Measurements from ENCODE around the gene OBSCN.

OBSCN gene

DNA sequence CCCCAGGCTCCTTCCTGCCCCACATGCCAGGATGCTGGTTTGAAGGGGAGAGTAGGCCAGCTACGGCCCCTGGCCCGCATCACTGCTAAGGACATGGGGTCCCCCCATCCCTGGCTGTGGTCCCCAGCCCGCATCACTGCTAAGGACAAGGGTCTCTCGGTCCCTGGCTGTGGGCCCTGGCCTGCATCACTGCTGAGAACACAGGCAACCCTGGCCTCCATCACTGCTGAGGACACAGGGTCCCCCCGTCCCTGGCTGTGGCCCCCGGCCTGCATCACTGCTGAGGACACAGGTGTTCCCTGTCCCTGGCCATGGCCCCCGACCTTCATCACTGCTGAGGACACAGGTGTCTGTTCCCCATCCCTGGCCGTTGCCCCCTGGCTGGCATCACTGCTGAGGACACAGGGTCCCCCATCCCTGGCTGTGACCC is 448 bp upstream of the OBSCN start:
- Histone ChIP-seq H3K4me3 (ENCODE audit: low read depth, low read length) (no peak overlapping the region), H3K27me3 (replicated peaks) (no peaks in the 10 kb centered on the region), H3K36me3 (replicated peaks) (no peaks in the 10 kb centered on the region), H3K27ac (no peak overlapping the region)
- in situ Hi-C loops (cut with HindIII; ENCODE audit: low pct_ligation_motif_present, low sequenced_read_pairs) = no loop called here
- DNase-seq = no peak
- TF ChIP-seq, protein P1, sequence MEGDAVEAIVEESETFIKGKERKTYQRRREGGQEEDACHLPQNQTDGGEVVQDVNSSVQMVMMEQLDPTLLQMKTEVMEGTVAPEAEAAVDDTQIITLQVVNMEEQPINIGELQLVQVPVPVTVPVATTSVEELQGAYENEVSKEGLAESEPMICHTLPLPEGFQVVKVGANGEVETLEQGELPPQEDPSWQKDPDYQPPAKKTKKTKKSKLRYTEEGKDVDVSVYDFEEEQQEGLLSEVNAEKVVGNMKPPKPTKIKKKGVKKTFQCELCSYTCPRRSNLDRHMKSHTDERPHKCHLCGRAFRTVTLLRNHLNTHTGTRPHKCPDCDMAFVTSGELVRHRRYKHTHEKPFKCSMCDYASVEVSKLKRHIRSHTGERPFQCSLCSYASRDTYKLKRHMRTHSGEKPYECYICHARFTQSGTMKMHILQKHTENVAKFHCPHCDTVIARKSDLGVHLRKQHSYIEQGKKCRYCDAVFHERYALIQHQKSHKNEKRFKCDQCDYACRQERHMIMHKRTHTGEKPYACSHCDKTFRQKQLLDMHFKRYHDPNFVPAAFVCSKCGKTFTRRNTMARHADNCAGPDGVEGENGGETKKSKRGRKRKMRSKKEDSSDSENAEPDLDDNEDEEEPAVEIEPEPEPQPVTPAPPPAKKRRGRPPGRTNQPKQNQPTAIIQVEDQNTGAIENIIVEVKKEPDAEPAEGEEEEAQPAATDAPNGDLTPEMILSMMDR (IDR thresholded peaks at IDR 0.05; ENCODE audit: low read depth, low read length, missing control alignments) = no peak

DNA sequence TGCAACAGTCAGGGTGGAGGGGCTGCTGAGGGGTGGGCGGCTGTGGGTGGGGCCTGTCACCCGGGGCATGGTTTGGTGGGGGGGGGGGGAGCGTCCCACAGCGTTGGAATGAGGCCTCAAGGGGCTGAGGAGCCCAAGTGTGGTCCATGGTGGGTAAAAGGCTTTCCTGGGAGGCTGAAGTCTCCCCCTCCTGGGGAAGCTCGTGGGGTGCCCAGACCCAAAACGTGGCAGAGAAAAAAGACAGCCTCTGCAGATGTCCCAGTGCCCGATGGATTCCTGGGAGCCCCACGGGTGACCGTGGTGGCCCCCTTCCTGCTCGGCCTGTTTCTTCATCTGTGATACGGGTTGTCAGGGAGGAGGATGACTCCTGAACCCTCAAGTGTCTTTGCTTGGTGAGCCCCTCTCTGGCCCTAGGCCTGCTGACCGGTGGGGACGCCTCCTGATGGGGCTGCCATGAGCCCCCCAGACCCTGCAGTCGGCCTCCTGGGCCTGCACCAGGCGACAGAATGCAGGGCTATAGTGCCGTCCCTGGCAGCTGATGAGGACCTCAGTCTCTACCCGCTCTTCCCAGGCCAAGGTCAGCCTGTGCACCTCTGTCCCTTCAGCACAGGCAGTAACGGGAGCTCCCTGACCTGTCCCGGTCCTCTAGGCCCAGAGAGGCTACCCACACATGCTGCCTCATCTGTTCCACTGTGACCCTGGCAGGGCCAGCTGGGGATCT is 1.1 kb downstream of the OBSCN start:
- no peaks in the 10 kb centered on the region for H3K36me3 ChIP-seq (replicated peaks)
- no peak for DNase-seq
- no peak overlapping the region for H3K4me3 ChIP-seq (ENCODE audit: low read depth, low read length)
- in situ Hi-C loops (cut with HindIII; ENCODE audit: low pct_ligation_motif_present, low sequenced_read_pairs) = no loop called here
- no peak overlapping the region for H3K27ac ChIP-seq
- H3K27me3 ChIP-seq (replicated peaks) = no peaks in the 10 kb centered on the region
- TF ChIP-seq, protein P1 (IDR thresholded peaks at IDR 0.05; ENCODE audit: low read depth, low read length, missing control alignments) = no peak

DNA sequence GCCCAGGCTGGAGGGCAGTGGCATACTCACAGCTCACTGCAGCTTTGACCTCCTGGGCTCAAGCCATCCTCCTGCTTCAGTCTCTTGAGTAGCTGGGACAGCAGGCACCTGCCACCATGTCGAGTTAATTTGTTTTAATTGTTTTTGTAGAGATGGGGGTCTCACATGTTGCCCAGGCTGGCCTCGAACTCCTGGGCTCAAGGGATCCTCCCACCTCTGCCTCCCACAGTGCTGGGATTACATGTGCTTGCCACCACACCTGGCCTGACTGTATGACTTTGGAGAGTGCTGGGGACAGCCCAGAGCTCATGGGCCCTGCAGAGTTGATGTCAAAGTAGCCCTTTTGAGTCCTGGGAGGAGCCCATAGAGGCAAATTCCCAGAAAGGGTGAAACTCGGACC is 1.8 kb downstream of the OBSCN start:
- TF ChIP-seq, protein P1 (IDR thresholded peaks at IDR 0.05; ENCODE audit: low read depth, low read length, missing control alignments) = no peak
- H3K27ac ChIP-seq = no peak overlapping the region
- in situ Hi-C loops (cut with HindIII; ENCODE audit: low pct_ligation_motif_present, low sequenced_read_pairs) = no loop called here

DNA sequence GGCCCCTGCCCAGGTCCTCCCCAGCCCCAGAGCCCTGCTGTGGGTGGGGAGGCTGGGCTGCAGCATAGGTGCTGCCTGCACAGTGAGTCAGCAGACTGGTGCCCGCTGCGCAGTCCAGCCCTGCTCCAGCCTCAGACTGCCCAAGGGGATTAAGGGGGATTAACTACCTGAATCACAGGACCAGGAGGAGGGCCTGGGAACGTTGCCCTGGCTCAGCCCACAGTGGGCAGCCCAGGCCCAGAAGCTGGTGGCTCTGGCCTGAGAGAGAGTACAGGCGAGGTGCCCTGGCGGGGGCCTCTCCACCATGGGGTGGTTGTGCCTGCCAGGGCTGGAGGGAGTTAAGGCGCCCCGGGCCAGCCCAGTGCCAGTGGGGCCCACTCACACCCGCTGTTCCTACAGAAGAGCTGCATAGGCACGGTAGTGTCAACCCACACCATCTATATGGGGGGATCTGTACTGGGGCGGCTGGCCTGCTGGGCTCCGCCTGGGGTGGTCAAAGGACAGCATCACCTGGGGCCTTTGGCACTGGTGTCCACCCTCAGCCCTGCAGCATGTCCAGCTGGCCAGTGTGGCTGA is 2.3 kb downstream of the OBSCN start:
- DNase-seq = no peak
- H3K36me3 ChIP-seq (replicated peaks) = no peaks in the 10 kb centered on the region
- no peaks in the 10 kb centered on the region for H3K27me3 ChIP-seq (replicated peaks)
- TF ChIP-seq, protein P1 (IDR thresholded peaks at IDR 0.05; ENCODE audit: low read depth, low read length, missing control alignments) = no peak
- no peak overlapping the region for H3K4me3 ChIP-seq (ENCODE audit: low read depth, low read length)
- in situ Hi-C loops (cut with HindIII; ENCODE audit: low pct_ligation_motif_present, low sequenced_read_pairs) = no loop called here
- no peak overlapping the region for H3K27ac ChIP-seq

More for the DNA sequence above, 1.8 kb downstream of the OBSCN start:
- H3K27me3 ChIP-seq (replicated peaks) = no peaks in the 10 kb centered on the region
- no peak for DNase-seq
- no peaks in the 10 kb centered on the region for H3K36me3 ChIP-seq (replicated peaks)
- H3K4me3 ChIP-seq (ENCODE audit: low read depth, low read length) = no peak overlapping the region

DNA sequence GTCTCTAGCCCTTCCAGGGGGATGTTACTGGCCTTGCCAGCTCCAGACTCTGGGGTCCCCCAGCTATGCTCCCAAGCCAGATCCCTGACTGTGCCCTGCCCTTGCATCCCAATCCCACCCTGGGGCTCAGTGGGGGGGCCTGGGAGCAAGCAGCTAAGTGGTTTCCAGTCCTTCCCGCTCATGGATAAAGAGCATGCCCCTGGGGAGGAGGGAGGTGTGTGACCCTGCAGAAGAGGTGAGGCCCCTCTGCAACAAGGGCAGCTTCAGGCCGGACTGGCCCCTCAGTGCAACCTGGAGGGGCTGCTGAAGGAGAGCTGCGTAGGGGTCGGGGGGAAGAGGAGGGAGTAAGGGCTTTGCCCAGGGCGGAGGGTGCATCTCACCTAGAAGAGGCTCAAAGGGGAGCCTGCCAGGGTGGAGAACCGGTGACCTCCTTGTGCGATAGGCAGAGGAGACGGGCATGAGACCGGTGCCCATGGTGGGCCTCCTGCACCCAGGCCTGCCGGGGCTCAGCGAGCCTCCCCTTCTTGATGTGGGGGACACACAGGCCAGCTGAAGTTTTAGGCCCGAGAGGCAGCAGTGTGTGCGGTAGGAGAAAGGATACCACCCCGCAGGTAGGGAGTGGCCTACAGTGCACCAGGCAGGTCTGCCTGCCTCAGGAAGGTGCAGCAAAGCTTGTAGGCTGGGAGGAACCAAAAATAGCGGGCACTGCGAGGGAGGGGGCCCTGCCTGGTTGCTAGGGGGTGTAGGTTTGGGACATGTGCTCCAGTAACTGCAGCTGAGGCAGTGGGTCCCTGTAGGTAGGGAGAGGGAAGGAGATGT is 3.1 kb downstream of the OBSCN start:
- no peak for DNase-seq
- no peak overlapping the region for H3K27ac ChIP-seq
- TF ChIP-seq, protein P1 (IDR thresholded peaks at IDR 0.05; ENCODE audit: low read depth, low read length, missing control alignments) = no peak
- H3K27me3 ChIP-seq (replicated peaks) = no peaks in the 10 kb centered on the region
- H3K4me3 ChIP-seq (ENCODE audit: low read depth, low read length) = no peak overlapping the region
- in situ Hi-C loops (cut with HindIII; ENCODE audit: low pct_ligation_motif_present, low sequenced_read_pairs) = no loop called here
- no peaks in the 10 kb centered on the region for H3K36me3 ChIP-seq (replicated peaks)
